Nephron (organoid): ENCODE results near the gene PITX1.

Experiments used
- H3K27ac Mint-ChIP-seq, 3 experiments: 2 replicates each; pipeline ENCODE4 v1.8.0; 2020; ENCODE audit warnings: mixed read lengths in 3 of 3, mild to moderate bottlenecking in 2 of 3, moderate library complexity in 1 of 3
- H3K27me3 Mint-ChIP-seq: 2 replicates; pipeline ENCODE4 v1.8.0; 2021; ENCODE audit warnings: low read depth, mild to moderate bottlenecking, moderate library complexity, mixed read lengths
- H3K36me3 Mint-ChIP-seq: 2 replicates; pipeline ENCODE4 v1.8.0; 2020; ENCODE audit warnings: low read depth, mixed read lengths
- H3K4me1 Mint-ChIP-seq: 2 replicates; pipeline ENCODE4 v1.8.0; 2020; ENCODE audit warnings: mixed read lengths
- H3K4me3 Mint-ChIP-seq, 3 experiments: 2 replicates each; pipeline ENCODE4 v1.8.0; 2020; ENCODE audit warnings: mild to moderate bottlenecking in 3 of 3, mixed read lengths in 3 of 3, moderate library complexity in 2 of 3
- H3K9me3 Mint-ChIP-seq: 2 replicates; pipeline ENCODE4 v1.8.0; 2020; ENCODE audit warnings: mixed read lengths
- CTCF ChIP-seq, 3 experiments: fragments of 200-600 bp; sonication (generic); IDR thresholded peaks; one replicate each; pipeline ENCODE4 v1.5.0; 2021; ENCODE audit warnings: antibody characterized with exemption in 3 of 3; ENCODE audit not compliant: unreplicated experiment in 3 of 3

PITX1 gene

GRCh38 chr5:135015942-135016341 is 18.1 kb downstream of the PITX1 start:
- Mint-ChIP-seq H3K4me1 (no peaks in the 10 kb centered on the region), H3K4me3 (no peak overlapping the region), H3K36me3 (no peaks in the 10 kb centered on the region), H3K27ac (no peak overlapping the region), H3K9me3 (no peaks in the 10 kb centered on the region), H3K27me3 (peaks cover 27% of the 10 kb centered on the region)
- TF ChIP-seq CTCF (IDR thresholded peaks at IDR 0.05; ENCODE audit: unreplicated experiment in 3 of 3), result no peak

GRCh38 chr5:135013947-135014570 is 20.0 kb downstream of the PITX1 start:
- Mint-ChIP-seq H3K27ac (no peak overlapping the region), H3K27me3 (peaks cover 20% of the 10 kb centered on the region), H3K4me1 (no peaks in the 10 kb centered on the region), H3K36me3 (no peaks in the 10 kb centered on the region), H3K9me3 (no peaks in the 10 kb centered on the region), H3K4me3 (no peak overlapping the region)
- TF ChIP-seq CTCF (IDR thresholded peaks at IDR 0.05; ENCODE audit: unreplicated experiment in 3 of 3), result no peak

- no peak for TF ChIP-seq CTCF (IDR thresholded peaks at IDR 0.05; ENCODE audit: unreplicated experiment in 3 of 3)
- no peak overlapping the region for H3K27ac Mint-ChIP-seq
- no peak overlapping the region for H3K4me3 Mint-ChIP-seq
- peaks cover 18% of the 10 kb centered on the region for H3K27me3 Mint-ChIP-seq
- H3K9me3 Mint-ChIP-seq, result no peaks in the 10 kb centered on the region
- H3K4me1 Mint-ChIP-seq, result no peaks in the 10 kb centered on the region
- H3K36me3 Mint-ChIP-seq, result no peaks in the 10 kb centered on the region
These were observed 20.6 kb downstream of the PITX1 start for GRCh38 chr5:135013445-135013844.

- H3K4me1 Mint-ChIP-seq, result no peaks in the 10 kb centered on the region
- H3K9me3 Mint-ChIP-seq, result no peaks in the 10 kb centered on the region
- no peak overlapping the region for H3K27ac Mint-ChIP-seq
- no peak for TF ChIP-seq CTCF (IDR thresholded peaks at IDR 0.05; ENCODE audit: unreplicated experiment in 3 of 3)
- H3K36me3 Mint-ChIP-seq, result no peaks in the 10 kb centered on the region
- peaks cover 18% of the 10 kb centered on the region for H3K27me3 Mint-ChIP-seq
- no peak overlapping the region for H3K4me3 Mint-ChIP-seq
These were observed 21.1 kb downstream of the PITX1 start for GRCh38 chr5:135012951-135013391.

GRCh38 chr5:135012033-135012588 is 21.9 kb downstream of the PITX1 start:
- Mint-ChIP-seq H3K36me3 (no peaks in the 10 kb centered on the region), H3K27me3 (peaks cover 18% of the 10 kb centered on the region), H3K4me1 (no peaks in the 10 kb centered on the region), H3K9me3 (no peaks in the 10 kb centered on the region), H3K4me3 (no peak overlapping the region), H3K27ac (no peak overlapping the region)
- no peak for TF ChIP-seq CTCF (IDR thresholded peaks at IDR 0.05; ENCODE audit: unreplicated experiment in 3 of 3)
